ENCODE results near the gene GSAP.

GRCh38 chr7:77349141-77349540 lies 67.0 kb downstream of the GSAP start:
- TF ChIP-seq ATF3 (CRISPR knock-in tag; conservative IDR thresholded peaks at IDR 0.05) (no peak), IRF2 (CRISPR knock-in tag; IDR thresholded peaks at IDR 0.05; ENCODE audit: borderline replicate concordance, low read depth) (no peak), ETV6 (CRISPR knock-in tag; IDR thresholded peaks at IDR 0.05) (no peak), ZNF396 (CRISPR knock-in tag; IDR thresholded peaks at IDR 0.05; ENCODE audit: borderline replicate concordance) (no peak)
